Tibial nerve (tissue), 4 donors: ENCODE data around the gene NT5C1A.

Experiments used
- CTCF ChIP-seq, 5 experiments: fragments of 200-600 bp in 3 of 5; fragments of 450-650 bp in 2 of 5; sonication (generic) in 3 of 5; IDR thresholded peaks; one replicate each; pipeline ENCODE4 v1.5.1; 2016 to 2019; ENCODE audit warnings: antibody characterized with exemption in 5 of 5, mild to moderate bottlenecking in 3 of 5, moderate library complexity in 2 of 5
- EP300 ChIP-seq, 2 donors: sonication (generic); formaldehyde crosslinking; IDR thresholded peaks; one replicate each; pipeline ENCODE4 v1.6.1; 2017; ENCODE audit warnings: antibody characterized with exemption in 2 of 2, mild to moderate bottlenecking in 1 of 2
- POLR2A ChIP-seq, 2 donors: fragments of 450-650 bp; IDR thresholded peaks; one replicate each; pipeline ENCODE4 v1.6.1; 2017; ENCODE audit warnings: antibody characterized with exemption in 2 of 2, mild to moderate bottlenecking in 2 of 2, moderate library complexity in 2 of 2

- TF ChIP-seq CTCF (IDR thresholded peaks at IDR 0.05) (no peak), POLR2A (IDR thresholded peaks at IDR 0.05) (no peak), EP300 (IDR thresholded peaks at IDR 0.05) (no peak)
These were observed 12.4 kb downstream of the NT5C1A start for GRCh38 chr1:39659538-39659937.
